Measurements from ENCODE around the gene COX7B2.

COX7B2 gene

DNA sequence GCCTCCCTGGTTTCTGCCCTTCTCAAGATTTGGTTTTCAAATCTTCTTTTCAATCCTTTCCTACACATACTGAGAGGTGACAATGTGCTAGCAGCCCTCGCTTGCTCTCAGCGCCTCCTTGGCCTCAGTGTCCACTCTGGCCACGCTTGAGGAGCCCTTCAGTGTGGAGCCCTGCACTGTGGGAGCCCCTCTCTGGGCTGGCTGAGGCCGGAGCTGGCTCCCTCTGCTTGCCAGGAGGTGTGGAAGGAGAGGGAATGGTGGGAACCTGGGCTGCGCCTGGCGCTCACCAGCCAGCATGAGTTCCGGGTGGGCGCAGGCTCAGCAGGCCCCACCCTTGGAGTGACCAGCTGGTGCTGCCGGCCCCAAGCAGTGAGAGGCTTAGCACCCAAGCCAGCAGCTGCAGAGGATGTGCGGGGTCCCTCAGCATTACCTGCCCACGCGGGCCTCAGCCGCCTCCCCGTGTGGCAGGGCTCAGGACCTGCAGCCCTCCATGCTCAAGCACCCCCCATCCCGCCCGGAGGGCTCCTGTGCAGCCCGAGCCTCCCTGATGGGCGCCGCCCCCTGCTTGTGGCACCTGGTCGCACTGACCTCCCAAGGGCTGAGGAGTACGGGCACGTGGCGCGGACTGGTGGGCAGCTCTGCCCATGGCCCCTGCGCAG, 127.5 kb downstream of the COX7B2 start:
- no peaks in the 10 kb centered on the region for H4K20me1 ChIP-seq (ENCODE audit: low read depth, low read length)
- no peaks in the 10 kb centered on the region for H3K27me3 ChIP-seq (ENCODE audit: low read length)
- H3K9me2 ChIP-seq (replicated peaks; ENCODE audit: insufficient read depth, low read length) = no peaks in the 10 kb centered on the region
- no peak overlapping the region for H3K9ac ChIP-seq (ENCODE audit: low read length)
- H3K9me3 ChIP-seq (ENCODE audit: insufficient read depth, low read length) = no peaks in the 10 kb centered on the region
- H3K36me3 ChIP-seq (ENCODE audit: low read length) = no peaks in the 10 kb centered on the region
- H3K27ac ChIP-seq (ENCODE audit: low read depth, low read length) = no peak overlapping the region
- H3K4me2 ChIP-seq (ENCODE audit: low read depth, low read length, poor library complexity, severe bottlenecking) = no peak overlapping the region
- no peak overlapping the region for H2AFZ ChIP-seq (ENCODE audit: low read depth, low read length, severe bottlenecking)
- TF ChIP-seq EZH2phosphoT487 (conservative IDR thresholded peaks at IDR 0.05; ENCODE audit: low read length) (no peak), CTCF (IDR thresholded peaks at IDR 0.05; ENCODE audit: insufficient read depth, low read length, poor library complexity, severe bottlenecking) (no peak)
- no peak overlapping the region for H3K4me3 ChIP-seq (ENCODE audit: insufficient read depth, low read length, poor library complexity, severe bottlenecking)
- H3K79me2 ChIP-seq (ENCODE audit: insufficient read depth, low read length) = no peaks in the 10 kb centered on the region
- no peaks in the 10 kb centered on the region for H3F3A ChIP-seq (ENCODE audit: insufficient read depth)

DNA sequence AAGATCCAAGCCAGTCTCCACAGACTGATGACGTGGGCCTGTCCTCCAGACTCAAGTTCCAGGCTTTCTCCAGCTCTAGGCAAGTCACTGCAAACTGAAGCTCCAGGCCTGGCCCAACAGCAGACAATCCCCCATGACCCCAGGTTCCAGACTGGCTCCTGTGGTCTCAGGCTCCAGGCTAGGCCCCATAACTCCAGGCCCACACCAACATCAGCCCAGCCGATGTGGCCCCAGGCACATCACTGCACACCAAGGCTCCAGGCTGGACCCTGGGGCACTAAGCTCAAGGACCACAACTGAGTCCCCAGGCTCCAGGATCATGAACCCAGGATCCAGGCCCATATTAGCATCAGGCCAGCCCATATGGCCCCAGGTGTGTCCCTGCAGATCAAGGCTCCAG, 143.6 kb downstream of the COX7B2 start:
- no peaks in the 10 kb centered on the region for H3K79me2 ChIP-seq (ENCODE audit: insufficient read depth, low read length)

DNA sequence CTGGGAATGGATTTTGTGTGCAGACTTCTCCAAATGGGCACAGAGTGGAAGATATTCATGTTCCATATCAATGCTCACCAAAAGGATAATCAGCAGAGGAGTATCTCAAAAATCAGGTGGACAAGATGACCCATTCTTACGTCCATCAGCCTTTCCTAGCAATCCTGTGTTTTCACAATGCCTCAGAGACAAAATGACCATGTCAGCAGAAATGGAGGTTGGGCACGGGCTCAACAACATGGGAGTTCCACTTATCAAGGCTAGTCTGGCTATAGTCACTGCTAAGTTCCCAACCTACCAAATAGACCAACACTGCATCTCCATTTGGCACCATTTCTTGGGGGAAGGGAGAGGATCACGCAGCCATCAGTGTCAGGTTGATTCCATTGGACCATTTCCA, 179.0 kb downstream of the COX7B2 start:
- Histone ChIP-seq H3K9me2 (replicated peaks; ENCODE audit: insufficient read depth, low read length) (no peaks in the 10 kb centered on the region), H3K4me2 (ENCODE audit: low read depth, low read length, poor library complexity, severe bottlenecking) (no peak overlapping the region), H3K79me2 (ENCODE audit: insufficient read depth, low read length) (no peaks in the 10 kb centered on the region), H3K27ac (ENCODE audit: low read depth, low read length) (no peak overlapping the region), H3K4me3 (ENCODE audit: insufficient read depth, low read length, poor library complexity, severe bottlenecking) (no peak overlapping the region), H3K27me3 (ENCODE audit: low read length) (no peaks in the 10 kb centered on the region), H3K9ac (ENCODE audit: low read length) (no peak overlapping the region), H4K20me1 (ENCODE audit: low read depth, low read length) (no peaks in the 10 kb centered on the region), H3K36me3 (ENCODE audit: low read length) (no peaks in the 10 kb centered on the region), H2AFZ (ENCODE audit: low read depth, low read length, severe bottlenecking) (no peak overlapping the region), H3K9me3 (ENCODE audit: insufficient read depth, low read length) (no peaks in the 10 kb centered on the region), H3F3A (ENCODE audit: insufficient read depth) (no peaks in the 10 kb centered on the region)
- no peak for TF ChIP-seq CTCF (IDR thresholded peaks at IDR 0.05; ENCODE audit: insufficient read depth, low read length, poor library complexity, severe bottlenecking)
- no peak for TF ChIP-seq EZH2phosphoT487 (conservative IDR thresholded peaks at IDR 0.05; ENCODE audit: low read length)

More for the DNA sequence above, 143.6 kb downstream of the COX7B2 start:
- Histone ChIP-seq H3F3A (ENCODE audit: insufficient read depth) (no peaks in the 10 kb centered on the region), H3K4me3 (ENCODE audit: insufficient read depth, low read length, poor library complexity, severe bottlenecking) (no peak overlapping the region), H3K27ac (ENCODE audit: low read depth, low read length) (no peak overlapping the region), H3K9ac (ENCODE audit: low read length) (no peak overlapping the region), H4K20me1 (ENCODE audit: low read depth, low read length) (no peaks in the 10 kb centered on the region), H3K27me3 (ENCODE audit: low read length) (no peaks in the 10 kb centered on the region), H2AFZ (ENCODE audit: low read depth, low read length, severe bottlenecking) (no peak overlapping the region), H3K36me3 (ENCODE audit: low read length) (no peaks in the 10 kb centered on the region), H3K9me2 (replicated peaks; ENCODE audit: insufficient read depth, low read length) (no peaks in the 10 kb centered on the region), H3K4me2 (ENCODE audit: low read depth, low read length, poor library complexity, severe bottlenecking) (no peak overlapping the region), H3K9me3 (ENCODE audit: insufficient read depth, low read length) (no peaks in the 10 kb centered on the region)
- TF ChIP-seq CTCF (IDR thresholded peaks at IDR 0.05; ENCODE audit: insufficient read depth, low read length, poor library complexity, severe bottlenecking) (no peak), EZH2phosphoT487 (conservative IDR thresholded peaks at IDR 0.05; ENCODE audit: low read length) (no peak)

All from SU-DHL-6 (cell line).